Fibroblast of villous mesenchyme (primary cell): ENCODE measurements around the gene OPA3. TPM values are rescaled to one million over a fixed set of nuclear protein-coding genes. Genes with fewer than 3 reads are reported as not detected.
A peak's percentile ranks its signal among the peaks of the same experiment; 100 is the strongest.
"Not testable (repeated sequence)": the region's sequence is repeated elsewhere in the genome, so short reads cannot be mapped to it uniquely, and the experiment has no call there.

Experiments used
- DNase-seq: peaks from one replicate; pipeline ENCODE4 v3.0.0-alpha.2; 2010; ENCODE audit warnings: low read depth
- H3K4me3 ChIP-seq: 2 replicates; pipeline ENCODE4 v1.5.1; 2011; ENCODE audit warnings: low read depth, mild to moderate bottlenecking, low read length
- CTCF ChIP-seq: IDR thresholded peaks from 2 replicates; pipeline ENCODE4 v1.5.1; 2012; ENCODE audit warnings: low read depth, mild to moderate bottlenecking, low read length; ENCODE audit not compliant: insufficient read depth
- total RNA-seq: library from RNA; depleted of rRNA; stranded (reverse); fragments of >200 nt; gene quantifications from 2 replicates; pipeline ENCODE4 v1.2.3, GENCODE V29; 2012

Gene OPA3
- total RNA-seq, 1 donor = 8.2 TPM

GRCh38 chr19:45515807-45516401 lies 68.7 kb downstream of the OPA3 start:
- H3K4me3 ChIP-seq = no peak overlapping the region
- TF ChIP-seq CTCF = no peak
- no peak for DNase-seq

- no peak overlapping the region for H3K4me3 ChIP-seq
- no peak for TF ChIP-seq CTCF
- no peak for DNase-seq
Observed at GRCh38 chr19:45515081-45515624, 69.4 kb downstream of the OPA3 start.

- no peak for TF ChIP-seq CTCF
- no peak for DNase-seq
- no peak overlapping the region for H3K4me3 ChIP-seq
Observed at GRCh38 chr19:45514376-45515051, 70.1 kb downstream of the OPA3 start.

GRCh38 chr19:45512881-45513483 lies 71.6 kb downstream of the OPA3 start:
- no peak for TF ChIP-seq CTCF
- DNase-seq = no peak
- H3K4me3 ChIP-seq = no peak overlapping the region

GRCh38 chr19:45511074-45511473 lies 73.5 kb downstream of the OPA3 start:
- DNase-seq = no peak
- TF ChIP-seq CTCF = no peak

GRCh38 chr19:45510352-45510751 lies 74.2 kb downstream of the OPA3 start:
- H3K4me3 ChIP-seq, DNase-seq: not testable (repeated sequence)

More at GRCh38 chr19:45511074-45511473, 73.5 kb downstream of the OPA3 start:
- no peak overlapping the region for H3K4me3 ChIP-seq

GRCh38 chr19:45509692-45510015 lies 74.9 kb downstream of the OPA3 start:
- H3K4me3 ChIP-seq = peak overlapping the region; percentile 99
- no peak for DNase-seq
- no peak for TF ChIP-seq CTCF
